ENCODE data around the gene NKX6-2. TPM values are rescaled to one million over a fixed set of nuclear protein-coding genes. Genes with fewer than 3 reads are reported as not detected.

The NKX6-2 gene
- total RNA-seq, 2 donors from 2014 or later = 5.0 TPM; not detected in 1

DNA sequence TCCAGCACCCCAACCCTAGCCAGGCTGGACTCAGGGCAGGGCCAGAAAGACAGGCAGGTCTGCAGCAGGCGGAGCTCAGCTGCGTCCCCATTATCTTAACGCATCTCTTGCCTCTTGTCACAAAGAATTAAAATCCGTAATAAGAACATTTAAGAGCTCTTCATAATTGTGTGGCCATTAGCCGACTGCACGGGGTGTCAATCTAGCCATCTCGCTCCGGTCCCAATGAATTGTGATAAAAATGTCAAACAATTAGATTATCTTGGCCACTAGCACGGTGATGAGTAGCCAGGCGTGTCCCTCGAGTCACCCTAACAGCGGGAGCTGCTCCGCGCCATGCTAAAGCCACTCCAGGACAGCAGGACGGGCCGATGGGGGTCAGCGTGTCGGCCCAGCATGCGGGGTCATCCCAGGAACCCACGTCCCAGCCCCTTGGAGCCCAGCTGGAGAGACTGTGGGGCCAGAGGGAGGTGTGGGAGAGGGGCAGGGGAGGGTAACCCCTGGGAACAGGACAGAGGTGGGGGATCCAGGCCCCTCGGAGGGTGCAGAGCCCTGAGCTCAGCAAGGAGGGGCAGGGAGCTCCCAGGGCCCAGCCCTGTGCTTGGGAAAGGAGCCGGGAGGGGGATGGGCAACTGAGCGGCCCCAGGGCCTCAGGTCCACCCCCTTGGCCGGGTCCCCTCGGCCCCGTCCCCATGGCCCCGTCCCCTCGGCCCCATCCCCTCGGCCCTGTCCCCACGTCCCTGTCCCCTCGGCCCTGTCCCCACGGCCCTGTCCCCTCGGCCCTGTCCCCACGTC, 17.7 kb upstream of the NKX6-2 start:
- no peak for DNase-seq (ENCODE audit: low spot score)
- Histone ChIP-seq H3K27ac (no peak overlapping the region), H3K4me3 (no peak overlapping the region), H3K9me3 (no peaks in the 10 kb centered on the region), H3K27me3 (replicated peaks; ENCODE audit: insufficient read depth) (no peaks in the 10 kb centered on the region), H3K36me3 (no peaks in the 10 kb centered on the region), H3K4me1 (replicated peaks) (no peaks in the 10 kb centered on the region)
- TF ChIP-seq POLR2AphosphoS5 (IDR thresholded peaks at IDR 0.05) (no peak), POLR2A (IDR thresholded peaks at IDR 0.05) (no peak)
- TF ChIP-seq, protein P1, sequence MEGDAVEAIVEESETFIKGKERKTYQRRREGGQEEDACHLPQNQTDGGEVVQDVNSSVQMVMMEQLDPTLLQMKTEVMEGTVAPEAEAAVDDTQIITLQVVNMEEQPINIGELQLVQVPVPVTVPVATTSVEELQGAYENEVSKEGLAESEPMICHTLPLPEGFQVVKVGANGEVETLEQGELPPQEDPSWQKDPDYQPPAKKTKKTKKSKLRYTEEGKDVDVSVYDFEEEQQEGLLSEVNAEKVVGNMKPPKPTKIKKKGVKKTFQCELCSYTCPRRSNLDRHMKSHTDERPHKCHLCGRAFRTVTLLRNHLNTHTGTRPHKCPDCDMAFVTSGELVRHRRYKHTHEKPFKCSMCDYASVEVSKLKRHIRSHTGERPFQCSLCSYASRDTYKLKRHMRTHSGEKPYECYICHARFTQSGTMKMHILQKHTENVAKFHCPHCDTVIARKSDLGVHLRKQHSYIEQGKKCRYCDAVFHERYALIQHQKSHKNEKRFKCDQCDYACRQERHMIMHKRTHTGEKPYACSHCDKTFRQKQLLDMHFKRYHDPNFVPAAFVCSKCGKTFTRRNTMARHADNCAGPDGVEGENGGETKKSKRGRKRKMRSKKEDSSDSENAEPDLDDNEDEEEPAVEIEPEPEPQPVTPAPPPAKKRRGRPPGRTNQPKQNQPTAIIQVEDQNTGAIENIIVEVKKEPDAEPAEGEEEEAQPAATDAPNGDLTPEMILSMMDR (IDR thresholded peaks at IDR 0.05) = no peak
- 85% methylated on average over 34 of the region's 34 CpGs for WGBS
- intact Hi-C loops (cut with DNase I) = no loop called here

DNA sequence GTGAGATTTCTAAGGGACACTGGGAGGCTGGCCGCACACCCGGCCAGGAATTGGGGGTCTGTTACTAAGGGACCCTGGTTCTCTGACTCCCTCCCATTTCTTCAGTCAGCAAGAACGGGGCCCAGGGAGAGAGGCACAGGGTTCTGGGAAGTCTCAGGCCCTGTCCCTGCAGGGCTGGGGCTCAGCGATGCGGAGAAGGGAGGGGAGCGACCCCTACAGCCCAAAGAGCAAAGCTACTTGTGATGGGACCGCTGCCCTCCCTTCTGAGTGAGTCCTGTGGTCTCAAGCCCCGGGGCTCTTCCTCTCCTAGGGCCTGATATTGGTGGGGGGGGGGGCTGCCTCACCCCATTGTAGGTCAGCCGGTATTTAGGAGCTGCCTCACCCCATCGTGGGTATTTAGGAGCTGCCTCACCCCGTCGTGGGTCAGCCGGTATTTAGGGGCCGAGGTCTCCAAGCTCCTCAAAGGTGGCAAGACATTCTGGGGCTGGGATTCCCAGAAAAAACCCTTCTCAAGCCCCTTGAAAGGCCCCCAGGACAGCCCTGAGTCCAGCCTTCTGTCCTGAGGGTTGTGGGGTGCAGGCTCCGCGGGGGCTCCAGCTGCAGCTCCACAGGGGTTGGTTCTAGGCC, 16.9 kb upstream of the NKX6-2 start:
- Histone ChIP-seq H3K27ac (no peak overlapping the region), H3K27me3 (replicated peaks; ENCODE audit: insufficient read depth) (no peaks in the 10 kb centered on the region), H3K4me1 (replicated peaks) (no peaks in the 10 kb centered on the region), H3K36me3 (no peaks in the 10 kb centered on the region), H3K4me3 (no peak overlapping the region), H3K9me3 (no peaks in the 10 kb centered on the region)
- intact Hi-C loops (cut with DNase I) = no loop called here
- WGBS = 89% methylated on average over 13 of the region's 16 CpGs
- DNase-seq (ENCODE audit: low spot score) = no peak
- TF ChIP-seq, protein P1 (IDR thresholded peaks at IDR 0.05) = no peak
- TF ChIP-seq POLR2AphosphoS5 (IDR thresholded peaks at IDR 0.05) = no peak
- no peak for TF ChIP-seq POLR2A (IDR thresholded peaks at IDR 0.05)

DNA sequence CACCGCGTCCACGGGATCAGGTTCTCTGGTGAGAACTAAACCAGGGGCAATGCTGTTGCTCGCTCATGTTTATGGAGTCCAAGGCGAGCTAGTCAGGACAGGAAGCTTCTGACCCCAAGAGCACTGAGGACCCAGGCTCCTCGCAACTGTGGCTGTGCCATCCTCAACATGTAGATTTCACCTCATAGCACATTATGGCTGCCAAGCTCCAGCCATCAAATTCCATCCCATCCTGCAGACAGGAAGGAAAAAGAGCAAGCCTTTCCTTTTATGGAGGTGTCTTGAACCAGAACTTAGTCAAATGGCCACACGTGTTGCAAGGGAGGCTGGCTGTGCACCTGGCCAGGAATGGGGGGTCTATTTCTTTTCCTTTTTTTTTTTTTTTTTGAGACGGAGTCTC, 16.1 kb upstream of the NKX6-2 start:
- no peak for DNase-seq (ENCODE audit: low spot score)
- TF ChIP-seq, protein P1 (IDR thresholded peaks at IDR 0.05) = no peak
- TF ChIP-seq POLR2A (IDR thresholded peaks at IDR 0.05) (no peak), POLR2AphosphoS5 (IDR thresholded peaks at IDR 0.05) (no peak)
- no peak overlapping the region for H3K4me3 ChIP-seq
- intact Hi-C loops (cut with DNase I) = no loop called here
- H3K27me3 ChIP-seq (replicated peaks; ENCODE audit: insufficient read depth) = no peaks in the 10 kb centered on the region
- H3K9me3 ChIP-seq = no peaks in the 10 kb centered on the region
- no peak overlapping the region for H3K27ac ChIP-seq
- H3K36me3 ChIP-seq = no peaks in the 10 kb centered on the region
- WGBS = 92% methylated on average over 8 of the region's 8 CpGs
- H3K4me1 ChIP-seq (replicated peaks) = no peaks in the 10 kb centered on the region

DNA sequence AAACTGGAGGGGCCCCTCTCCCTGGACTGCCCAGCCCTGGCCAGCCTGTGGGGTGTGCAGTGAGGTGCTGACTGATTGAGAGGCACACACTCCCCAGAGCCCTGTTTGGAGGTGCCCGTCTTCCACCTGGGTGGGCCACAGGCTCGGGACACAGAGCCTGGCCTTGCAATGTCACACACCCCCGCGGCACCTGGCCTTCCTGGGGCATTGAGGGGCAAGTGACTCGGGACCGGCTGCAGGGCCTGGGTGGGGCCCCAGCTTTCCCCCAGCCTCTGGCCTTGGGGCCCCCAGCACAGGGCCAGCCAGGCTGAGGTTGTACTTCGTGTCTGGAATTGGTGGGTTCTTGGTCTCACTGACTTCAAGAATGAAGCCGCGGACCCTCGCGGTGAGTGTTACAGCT, 13.9 kb upstream of the NKX6-2 start:
- TF ChIP-seq, protein P1 (IDR thresholded peaks at IDR 0.05) = no peak
- TF ChIP-seq POLR2AphosphoS5 (IDR thresholded peaks at IDR 0.05) (no peak), POLR2A (IDR thresholded peaks at IDR 0.05) (no peak)
- Histone ChIP-seq H3K27me3 (replicated peaks; ENCODE audit: insufficient read depth) (no peaks in the 10 kb centered on the region), H3K4me1 (replicated peaks) (no peaks in the 10 kb centered on the region), H3K36me3 (no peaks in the 10 kb centered on the region), H3K4me3 (no peak overlapping the region), H3K27ac (no peak overlapping the region), H3K9me3 (no peaks in the 10 kb centered on the region)
- 92% methylated on average over 9 of the region's 11 CpGs for WGBS
- intact Hi-C loops (cut with DNase I) = no loop called here
- no peak for DNase-seq (ENCODE audit: low spot score)

DNA sequence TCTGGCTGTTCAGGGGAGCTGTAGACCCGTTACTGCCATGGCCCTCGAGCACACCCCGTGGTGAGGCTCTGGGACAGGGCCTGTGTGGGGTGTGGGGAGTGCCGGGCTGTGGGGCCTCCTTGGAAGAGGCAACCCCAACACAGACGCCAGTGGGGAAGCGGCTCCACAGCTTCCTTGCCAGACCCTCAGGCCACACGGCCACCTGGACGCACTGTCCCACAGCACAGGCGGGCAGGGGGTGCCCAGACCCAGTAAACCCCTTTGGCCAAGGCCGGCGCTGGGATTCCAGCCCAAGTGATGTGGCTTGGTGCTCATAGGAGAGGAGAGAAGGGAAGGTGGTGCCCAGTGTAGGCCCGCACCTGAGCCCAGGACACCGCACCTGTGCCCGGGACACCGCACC, 12.9 kb upstream of the NKX6-2 start:
- intact Hi-C loops (cut with DNase I) = no loop called here

More for the DNA sequence above, 12.9 kb upstream of the NKX6-2 start:
- Histone ChIP-seq H3K4me1 (replicated peaks) (no peaks in the 10 kb centered on the region), H3K27ac (no peak overlapping the region), H3K27me3 (replicated peaks; ENCODE audit: insufficient read depth) (no peaks in the 10 kb centered on the region), H3K36me3 (no peaks in the 10 kb centered on the region), H3K4me3 (no peak overlapping the region), H3K9me3 (no peaks in the 10 kb centered on the region)
- DNase-seq (ENCODE audit: low spot score) = no peak
- 93% methylated on average over 10 of the region's 15 CpGs for WGBS
- TF ChIP-seq POLR2A (IDR thresholded peaks at IDR 0.05) (no peak), POLR2AphosphoS5 (IDR thresholded peaks at IDR 0.05) (no peak)
- TF ChIP-seq, protein P1 (IDR thresholded peaks at IDR 0.05) = no peak
